ENCODE results near the gene ZDHHC3.
"Not testable (repeated sequence)": the region's sequence is repeated elsewhere in the genome, so short reads cannot be mapped to it uniquely, and the experiment has no call there.

Gene ZDHHC3

DNA sequence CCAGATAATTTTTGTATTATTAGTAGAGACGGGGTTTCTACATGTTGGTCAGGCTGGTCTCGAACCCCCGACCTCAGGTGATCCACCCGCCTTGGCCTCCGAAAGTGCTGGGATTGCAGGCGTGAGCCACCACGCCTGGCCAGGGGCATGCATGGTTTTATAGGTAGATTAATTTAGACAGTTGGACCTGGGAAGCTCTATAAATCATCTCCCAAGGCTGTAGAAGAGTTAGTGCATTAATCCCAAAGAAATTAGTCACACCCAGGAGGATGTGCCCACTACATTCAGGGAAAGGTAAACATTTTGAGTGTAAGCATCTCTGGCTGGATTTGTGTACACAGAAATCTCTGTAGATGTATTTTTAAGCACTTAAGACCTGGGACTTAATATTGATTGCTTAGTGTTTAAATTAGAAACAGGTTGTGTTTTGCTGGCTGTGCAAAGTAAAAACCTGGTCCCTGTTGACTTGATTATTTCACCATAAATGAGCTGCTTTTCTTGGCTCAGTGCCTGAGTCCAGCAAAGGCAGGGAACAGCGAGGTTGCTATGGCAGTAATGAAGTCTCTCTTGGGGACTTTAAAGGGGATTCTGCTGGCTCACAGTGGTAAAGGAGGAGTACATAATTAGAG is 19.3 kb upstream of the ZDHHC3 start:
- peak in 1 of 14 donors; percentile 49 for DNase-seq

DNA sequence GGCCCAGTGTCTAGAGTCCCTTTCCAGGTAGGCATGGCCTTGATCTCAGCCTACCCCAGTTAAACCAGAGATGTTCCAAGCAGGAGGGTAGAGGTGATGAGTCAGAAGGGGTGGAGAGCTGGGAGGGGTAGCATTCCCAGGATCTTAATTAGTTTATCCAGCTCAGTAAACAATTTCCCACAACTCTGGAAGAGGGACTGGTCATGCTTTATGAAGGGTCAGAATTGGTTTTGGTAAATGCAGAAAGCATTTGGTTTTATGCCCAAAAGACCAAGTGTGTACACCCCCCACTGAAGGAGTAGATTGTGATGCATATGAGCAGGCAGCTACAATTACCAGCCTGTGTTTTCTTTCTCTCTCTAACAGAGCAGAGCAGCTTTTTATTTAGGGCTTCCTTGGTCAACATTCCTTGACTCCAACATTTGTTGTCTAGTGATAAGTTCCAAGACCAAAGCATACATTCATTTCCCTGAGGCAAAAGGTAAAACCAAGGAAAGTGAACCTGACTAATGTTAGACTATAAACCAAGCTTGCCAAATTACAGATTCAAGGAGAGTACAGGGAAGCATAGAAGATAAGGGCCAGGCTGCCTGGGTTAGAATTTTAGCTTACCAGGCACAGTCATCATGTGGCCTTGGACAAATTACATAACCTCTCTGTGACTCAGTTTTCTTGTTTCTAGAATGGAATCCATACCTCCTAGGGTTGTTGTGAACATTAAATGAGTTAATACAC is 17.7 kb upstream of the ZDHHC3 start:
- peak in 1 of 14 donors; percentile 51 for DNase-seq

DNA sequence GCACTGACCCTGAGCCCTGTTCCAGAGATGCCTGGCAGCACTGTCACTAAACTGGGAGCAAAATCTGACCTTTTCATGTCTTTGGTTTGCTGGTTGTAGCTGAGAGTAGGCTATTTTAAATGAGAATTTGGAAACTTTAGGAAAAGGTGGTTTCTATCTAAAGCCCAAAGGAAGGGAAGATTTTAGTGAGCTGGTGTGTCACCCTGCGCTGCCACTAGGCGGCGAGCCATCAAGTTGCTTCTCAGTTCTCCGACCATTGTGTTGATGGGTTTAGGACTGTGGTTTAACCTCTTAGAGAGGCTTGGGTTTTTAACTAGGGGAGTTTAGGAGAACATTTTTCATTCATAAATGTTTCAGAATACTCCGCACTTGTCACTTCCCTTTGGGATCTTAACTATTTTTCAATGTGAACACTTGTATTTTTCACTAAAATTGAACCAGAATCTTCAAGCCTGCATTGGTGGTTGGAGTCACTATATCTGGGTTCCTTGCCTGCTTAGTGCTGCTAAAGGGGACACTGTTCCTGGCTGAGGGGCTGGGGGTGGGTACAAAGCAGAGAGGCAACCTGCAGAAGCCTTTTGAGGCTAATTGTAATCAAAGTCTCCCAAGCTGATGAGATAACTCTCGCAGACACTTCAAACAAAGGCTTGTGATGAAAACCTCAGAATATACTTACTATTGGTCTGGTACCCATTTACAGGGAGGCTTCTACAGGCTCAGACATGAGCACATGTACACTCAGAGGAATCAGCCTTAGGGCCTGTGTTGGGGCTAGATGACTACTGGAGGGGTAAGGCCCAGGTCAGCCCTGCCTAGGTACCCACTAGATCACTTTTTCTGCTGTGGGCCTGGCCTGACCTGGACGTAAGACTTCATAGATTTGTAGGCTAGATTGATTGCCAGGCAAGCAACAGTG is 16.8 kb upstream of the ZDHHC3 start:
- DNase-seq: no peak

DNA sequence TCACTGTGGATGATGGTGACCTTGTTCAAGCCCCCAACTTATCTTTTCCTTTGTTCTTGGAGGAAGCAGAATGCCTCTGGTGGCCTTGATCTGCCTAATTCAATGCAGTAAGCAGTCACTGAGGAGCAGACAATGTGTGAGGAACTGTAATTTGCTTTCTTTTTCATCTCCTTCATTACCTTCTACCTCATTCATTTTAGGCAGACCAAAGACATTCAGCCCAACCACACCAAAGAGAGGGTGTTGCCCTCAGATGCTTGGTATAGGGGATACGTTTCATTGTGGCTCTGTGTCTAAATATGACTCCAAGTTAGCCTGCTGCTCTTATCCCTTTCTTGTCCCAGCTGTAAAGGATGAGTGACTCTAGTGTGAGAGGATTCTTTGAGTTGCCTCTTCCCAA is 15.4 kb upstream of the ZDHHC3 start:
- DNase-seq: no peak

DNA sequence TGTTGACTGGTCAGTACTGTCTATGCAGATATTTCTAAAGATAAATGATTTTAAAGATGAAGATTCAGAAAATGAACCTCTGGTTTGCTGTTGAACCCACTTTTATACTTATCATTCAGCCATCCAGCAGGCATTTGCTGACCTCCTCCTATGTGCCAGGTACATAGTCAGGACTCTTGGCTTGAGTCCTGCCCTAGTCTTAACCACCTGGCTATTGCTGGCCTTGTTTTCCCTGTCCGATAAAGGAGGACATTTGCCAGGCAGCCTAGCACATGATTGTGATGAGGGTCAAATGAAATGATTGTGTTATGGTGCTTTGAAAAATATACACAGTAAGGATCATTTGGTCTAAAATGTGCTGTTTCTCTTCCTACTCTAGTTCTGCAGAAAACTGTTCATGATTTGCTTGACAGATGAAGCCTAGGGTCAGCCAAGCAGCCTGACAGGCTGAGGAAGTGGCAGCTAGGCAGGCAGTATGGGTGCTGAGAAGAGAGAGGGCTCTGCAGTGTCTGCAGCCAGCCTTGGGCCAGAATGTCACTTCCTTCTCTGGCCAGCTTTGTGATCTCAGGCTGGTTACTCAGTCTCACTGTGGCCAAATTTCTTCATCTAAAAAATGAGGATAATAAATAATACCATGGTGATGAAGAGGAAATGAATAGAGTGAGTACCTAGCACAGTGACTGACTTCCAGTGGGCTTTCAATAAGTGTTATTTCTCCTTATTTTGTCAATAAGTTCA is 13.8 kb upstream of the ZDHHC3 start:
- DNase-seq: peak in 3 of 14 donors; percentile 15 to 91 (median 23)

DNA sequence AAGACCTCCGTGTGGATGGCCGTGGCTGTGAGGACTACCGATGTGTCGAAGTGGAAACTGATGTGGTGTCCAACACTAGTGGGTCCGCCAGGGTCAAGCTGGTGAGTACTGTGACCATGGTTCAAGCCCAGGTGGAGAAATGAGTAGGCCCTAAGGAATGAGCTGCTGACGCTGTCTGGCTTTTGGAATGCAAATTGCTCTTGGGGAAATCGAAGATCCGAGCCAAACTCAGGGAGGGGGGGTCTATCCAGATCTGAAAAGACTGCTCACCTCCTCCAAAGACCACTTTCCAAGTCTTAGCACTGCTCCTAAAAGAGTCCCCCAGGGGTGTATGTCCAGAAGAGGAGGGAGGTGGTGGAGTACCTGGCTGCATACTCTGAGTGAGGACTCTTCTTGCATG is 13.2 kb upstream of the ZDHHC3 start:
- no peak for DNase-seq

DNA sequence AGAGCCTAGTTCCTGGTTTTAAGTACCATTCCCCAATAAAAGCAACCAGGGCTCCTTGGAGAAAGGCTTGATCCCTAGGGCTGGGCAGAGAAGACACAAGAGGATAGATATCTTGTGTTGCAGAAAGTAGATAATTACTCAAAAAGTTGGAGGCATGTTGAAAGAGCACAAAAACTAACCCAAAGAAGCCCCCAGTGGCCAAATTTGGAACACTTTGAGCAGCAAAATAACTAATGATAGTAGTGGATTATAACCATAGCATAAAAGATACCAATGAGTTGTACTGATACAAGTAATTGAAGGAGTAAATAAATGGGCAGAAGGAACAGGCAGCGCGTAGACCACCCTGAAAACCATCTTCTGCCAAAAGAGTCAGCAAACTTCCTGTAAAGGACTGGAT is 12.1 kb upstream of the ZDHHC3 start:
- no peak for DNase-seq

DNA sequence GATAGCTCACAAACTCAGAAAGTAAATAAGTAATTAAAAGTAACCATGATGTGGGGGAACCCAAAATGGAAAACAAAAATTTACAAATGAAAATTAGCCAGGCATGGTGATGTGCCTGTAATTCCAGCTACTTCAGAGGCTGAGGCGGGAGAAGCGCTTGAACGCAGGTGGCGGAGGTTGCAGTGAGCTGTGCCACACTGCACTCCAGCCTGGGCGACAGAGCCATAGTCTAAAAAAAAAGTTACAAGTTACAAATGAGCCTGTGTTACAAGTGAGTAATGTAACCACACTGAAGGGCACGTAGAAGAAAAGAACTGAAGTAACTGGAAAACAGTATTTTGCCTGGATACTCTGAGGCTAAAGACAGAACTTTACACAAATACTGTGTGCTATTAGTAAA is 11.4 kb upstream of the ZDHHC3 start:
- DNase-seq: no peak

DNA sequence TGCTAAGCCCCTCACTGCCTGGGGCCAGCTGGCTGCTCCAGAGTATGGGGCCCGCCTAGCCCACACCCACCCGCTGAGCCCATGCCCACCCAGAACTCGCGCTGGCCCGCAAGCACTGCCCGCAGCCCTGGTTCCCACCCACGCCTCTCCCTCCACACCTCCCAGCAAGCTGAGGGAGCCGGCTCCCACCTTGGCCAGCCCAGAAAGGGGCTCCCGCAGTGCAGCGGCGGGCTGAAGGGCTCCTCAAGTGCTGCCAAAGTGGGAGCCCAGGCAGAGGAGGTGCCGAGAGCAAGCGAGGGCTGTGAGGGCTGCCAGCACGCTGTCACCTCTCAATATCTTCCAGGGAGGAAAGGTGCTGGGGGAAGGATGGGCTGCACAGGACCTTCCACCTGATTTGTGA is 10.4 kb upstream of the ZDHHC3 start:
- DNase-seq: not testable (repeated sequence)

DNA sequence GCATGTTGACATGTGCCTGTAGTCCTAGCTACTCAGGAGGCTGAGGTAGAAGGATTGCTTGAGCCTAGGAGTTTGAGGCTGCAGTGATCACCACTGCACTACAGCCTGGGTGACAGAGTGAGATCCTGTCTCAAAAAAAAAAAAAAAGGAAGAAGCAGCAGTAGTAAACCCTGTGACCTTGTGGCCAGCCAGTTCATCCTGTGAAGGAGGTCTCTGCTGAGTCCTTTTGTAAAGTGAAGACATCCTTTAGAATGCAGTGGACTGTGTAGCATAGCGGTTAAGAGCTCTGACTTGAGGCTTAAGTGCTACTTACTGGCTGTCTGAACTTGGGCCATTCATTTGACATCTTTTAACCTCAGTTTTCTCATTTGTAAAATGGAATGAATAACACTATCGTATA is 8.4 kb upstream of the ZDHHC3 start:
- no peak for DNase-seq

DNA sequence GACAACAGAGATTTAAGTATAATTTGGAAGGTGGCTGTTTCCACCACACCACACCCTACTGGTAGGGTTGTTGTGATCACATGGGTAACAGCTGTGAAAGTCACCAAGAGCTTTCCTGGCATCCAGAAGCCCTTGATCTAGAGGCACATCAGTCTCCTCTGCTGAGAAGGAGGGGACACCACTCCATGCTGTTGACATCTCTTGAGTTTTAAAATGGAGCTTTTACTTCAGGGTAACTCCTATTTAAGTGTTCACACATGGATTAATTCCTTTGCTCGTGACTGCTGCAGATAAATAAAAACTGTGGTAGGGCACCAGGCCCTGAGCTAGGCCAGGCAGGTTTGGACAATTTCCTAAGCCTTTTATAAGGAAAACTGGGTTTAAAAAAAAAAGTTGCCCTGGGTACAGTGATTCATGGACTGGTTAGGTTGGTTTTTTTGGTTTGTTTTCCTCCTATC is 7.5 kb upstream of the ZDHHC3 start:
- no peak for DNase-seq

DNA sequence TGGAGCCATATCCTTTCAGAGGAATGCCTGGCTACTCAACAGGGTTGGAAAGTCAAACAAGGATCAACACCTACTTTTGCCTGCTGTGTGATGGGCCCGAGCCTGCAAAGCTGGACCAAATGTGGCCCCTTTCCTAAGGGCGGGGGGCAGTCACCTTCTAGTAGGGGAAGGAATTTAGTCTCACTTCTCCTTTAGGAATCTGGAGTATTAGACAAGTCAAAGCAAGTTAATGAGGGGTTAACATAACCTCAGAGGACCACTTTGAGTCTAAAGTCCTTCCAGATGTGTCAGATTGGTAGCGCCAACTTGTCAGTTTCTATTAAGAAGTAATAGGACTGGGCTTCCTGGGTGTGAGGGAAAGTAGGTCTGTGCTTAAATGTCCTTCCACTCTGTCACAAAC is 6.8 kb upstream of the ZDHHC3 start:
- no peak for DNase-seq

DNA sequence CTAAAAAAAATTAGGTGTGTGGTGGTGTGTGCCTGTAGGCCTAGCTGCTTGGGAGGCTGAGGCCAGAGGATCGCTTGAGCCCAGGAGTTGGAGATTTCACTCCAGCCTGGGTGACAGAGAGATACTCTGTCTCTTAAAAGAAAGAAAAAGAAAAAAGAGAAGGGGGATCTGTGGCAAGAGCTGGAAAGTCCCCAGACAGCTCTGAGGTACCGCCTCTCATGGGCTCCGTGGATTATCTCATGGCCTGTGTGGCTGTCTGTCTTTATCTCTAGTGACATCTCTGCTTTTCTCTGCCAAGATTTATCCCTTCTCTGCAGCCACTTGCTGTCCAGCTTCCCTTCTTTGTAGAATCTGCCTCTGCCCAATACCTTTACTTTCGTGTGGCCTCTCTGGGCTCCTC is 5.8 kb upstream of the ZDHHC3 start:
- no peak for DNase-seq

DNA sequence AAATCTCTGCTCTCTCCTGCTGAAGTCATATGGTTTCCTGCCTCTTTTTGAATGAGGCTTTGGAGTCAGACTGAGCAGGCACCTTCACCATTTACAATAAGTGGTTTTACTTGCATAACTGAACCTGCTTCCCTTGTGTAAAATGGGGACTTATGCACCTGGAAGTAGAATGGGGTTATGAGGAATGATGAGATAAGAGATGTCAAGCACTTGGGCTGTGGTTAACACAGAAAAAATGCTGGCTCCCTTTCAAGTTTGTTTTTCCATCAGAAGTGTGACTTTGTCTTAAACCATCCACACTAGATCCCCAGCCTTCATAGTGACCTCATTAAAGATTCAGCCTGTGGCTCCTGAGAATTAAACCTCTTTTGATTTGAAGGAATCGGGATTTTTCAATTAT is 5.2 kb upstream of the ZDHHC3 start:
- no peak for DNase-seq

DNA sequence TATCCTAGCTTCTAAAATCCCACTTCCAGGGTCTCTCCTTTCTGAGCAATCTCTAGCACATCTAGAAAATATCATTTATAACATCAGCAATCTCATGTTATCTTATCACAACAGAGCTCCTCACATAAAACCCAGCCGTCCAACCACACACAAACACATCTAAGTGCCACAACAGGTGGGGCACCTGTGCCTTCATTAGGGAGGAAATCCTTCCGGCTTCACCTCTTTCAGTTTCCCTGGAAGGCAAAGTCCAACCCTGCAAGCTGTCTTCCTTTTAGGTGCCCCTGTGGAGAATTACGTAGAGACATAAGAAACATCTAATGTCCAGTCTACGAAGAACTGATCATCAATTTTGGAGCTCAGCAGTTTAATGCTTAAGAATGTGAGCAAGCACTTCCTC is 1.6 kb downstream of the ZDHHC3 start:
- no peak for DNase-seq

DNA sequence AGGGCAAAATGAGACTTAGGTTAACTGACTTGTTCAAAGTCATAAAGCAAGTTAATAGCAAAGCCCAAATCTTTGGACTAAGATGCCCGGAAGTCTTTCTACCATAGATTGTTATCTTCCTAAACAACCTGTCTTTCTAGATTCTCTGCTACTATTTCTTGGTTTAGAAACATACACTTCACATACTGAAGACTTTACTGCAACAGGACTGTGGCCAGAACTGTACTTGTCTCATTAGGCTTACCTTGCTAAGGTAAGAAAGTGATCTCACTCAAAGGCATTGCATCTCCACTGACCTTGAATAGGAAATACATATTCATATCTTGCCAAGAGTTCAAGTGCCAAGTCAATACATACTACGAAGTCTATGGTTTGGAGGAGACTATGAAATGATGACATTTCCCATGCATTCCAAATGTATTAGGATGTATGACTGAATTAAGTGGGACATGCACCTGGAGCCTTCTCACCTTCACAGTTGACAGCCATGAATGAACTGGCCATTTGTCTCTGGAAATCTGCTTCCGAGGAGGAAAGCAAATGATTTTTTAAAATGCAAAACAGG is 5.0 kb downstream of the ZDHHC3 start:
- no peak for DNase-seq

DNA sequence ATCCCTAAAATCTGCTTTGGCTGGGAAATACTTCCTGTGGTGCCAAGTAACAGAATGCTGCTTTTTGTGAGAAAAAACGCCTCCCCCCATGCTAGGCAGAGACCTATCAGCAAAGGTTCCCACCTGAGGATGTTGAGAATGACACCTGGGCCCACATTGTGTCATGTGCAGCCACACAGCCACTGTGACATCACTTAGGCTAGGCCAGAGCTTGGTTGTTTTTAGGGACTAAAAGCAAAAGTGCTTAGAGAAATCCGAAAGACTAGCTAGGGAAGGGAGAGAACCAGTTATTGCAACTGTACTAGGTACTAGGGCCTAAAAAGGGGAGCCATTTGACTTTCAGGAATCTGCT is 6.2 kb downstream of the ZDHHC3 start:
- DNase-seq: no peak

DNA sequence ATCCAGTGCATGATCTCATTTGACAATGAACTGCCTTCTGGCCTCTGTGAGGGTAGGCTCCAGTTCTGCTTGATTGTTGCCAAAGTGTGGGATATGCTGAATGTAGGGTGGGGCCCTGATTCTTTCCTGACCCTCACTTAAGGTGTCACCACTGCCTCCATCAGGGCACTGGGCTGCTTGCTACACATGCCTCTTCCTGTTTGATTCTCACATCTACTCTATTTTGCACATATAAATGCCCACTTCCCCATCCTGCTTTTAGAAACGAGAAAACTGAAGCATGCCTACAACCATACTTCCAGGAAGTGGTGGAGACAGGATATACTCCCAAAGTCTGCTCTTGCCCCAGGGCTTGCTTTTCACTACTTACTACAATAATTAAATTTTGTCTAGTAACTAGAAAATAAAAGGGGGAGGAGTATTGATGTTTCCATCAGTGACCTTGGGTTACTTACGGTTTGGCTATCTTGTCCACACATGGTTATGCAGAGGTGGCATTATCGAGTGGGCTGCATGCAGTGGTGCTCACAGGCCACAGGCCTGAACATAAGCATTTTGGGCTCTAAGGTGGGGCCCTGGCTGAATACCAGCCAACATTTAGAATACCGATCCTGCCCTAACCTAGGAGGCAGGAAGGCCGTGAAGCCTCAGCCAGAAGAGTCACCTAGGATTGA is 6.7 kb downstream of the ZDHHC3 start:
- DNase-seq: no peak

DNA sequence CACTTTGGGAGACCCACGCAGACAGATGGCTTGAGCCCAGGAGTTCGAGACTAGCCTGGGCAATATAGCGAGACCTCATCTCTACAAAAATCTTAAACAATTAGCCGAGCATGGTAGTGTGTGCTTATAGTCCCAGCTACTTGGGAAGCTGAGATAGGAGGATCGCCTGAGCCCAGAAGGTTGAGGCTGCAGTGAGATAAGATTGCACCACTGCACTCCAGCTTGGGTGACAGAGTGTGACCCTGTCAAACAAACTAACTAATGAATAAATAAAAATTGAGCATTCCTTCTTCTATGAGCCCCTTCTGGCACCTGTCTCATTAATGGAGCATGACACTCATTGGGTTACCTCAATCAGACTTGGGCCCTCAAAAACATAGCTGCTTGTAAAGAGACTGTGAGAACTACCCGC is 7.5 kb downstream of the ZDHHC3 start:
- DNase-seq: no peak

DNA sequence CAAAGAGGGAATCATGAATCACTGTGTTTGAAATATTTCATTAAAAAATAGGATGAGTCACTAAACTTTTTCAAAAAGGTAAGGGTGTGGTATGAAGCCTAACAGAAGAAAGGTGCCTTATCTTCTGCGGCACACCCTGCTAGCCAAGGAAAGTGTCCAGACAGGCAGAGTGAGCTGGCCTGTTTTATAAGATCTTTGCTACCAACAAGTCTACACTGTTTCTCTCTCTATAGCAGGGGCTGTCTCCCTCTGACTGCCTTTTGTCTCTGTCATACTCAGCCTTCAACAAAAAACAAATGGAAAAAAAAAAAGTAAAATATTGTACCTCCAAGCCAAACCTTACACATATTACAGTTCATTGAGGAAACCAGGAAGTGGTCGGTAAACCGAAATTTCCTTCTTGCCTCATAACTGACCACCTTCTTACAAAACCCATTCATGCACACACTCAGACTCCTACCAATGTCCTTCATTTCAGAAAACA is 9.1 kb downstream of the ZDHHC3 start:
- no peak for DNase-seq

DNA sequence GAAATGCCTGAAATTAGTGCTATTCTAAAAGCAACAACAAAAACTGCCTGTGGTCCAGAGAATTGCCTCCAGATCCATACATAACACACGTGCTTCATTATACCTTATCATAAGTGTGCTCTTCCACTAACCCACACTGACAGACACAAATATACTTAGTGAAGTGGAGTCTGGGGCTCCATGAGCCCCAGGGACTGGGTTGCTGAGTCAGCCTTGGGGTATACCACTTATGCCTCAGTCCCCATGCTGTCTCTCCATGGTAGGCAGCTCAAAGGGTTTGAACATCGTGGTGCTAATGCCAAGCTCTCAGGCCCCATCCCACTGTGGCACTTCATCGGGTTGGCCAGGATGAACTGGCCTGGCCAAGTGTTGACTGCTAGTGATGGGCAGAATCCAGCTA is 10.8 kb downstream of the ZDHHC3 start:
- DNase-seq: no peak
